Left forelimb (tissue), 1 donor: ENCODE measurements around the gene RFTN1.

Source experiments
- DNase-seq: peaks from one replicate; pipeline ENCODE4 v3.0.0-alpha.2; 2018; ENCODE audit warnings: low spot score

Gene RFTN1

DNA sequence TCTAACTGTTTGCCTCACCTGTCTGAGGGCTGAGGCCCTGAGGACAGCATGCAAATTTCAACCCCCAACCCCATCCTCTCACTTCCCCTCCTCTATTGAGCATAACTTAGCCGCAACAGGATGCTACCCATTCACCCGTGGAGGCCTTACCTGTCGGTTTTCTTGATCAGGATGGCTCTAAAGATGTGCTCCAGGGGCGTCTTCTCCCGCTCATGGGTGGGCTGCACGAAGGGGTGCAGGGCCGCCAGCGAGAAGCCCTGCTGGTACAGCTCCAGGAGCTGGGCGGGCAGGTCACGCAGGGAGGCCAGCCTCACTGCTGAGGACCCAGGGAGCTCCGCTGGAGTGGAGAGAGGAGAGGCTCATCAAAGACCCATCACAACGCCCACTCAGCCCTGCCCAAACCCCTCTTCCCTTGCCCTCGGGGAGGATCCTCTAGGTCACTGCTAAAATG lies 79.8 kb downstream of the RFTN1 start:
- DNase-seq = no peak

DNA sequence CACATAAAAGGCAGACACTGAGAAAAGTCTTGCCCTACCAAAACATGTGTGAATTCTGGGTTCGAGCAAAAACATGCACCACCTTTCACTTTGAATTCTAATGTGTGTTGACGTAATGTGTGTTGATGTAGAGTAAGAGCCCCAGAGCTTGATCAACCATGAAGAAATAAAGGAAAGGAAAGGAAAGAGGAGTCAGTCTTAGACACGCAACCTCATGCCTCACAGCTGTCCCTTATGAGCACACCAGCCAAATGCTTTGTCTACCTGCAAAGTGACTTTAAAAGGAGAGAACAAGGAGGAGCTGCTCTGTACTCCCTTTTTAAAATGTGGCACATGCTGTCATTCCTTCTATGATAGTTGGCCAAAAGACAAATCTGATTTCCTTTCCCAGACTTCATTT lies 80.8 kb downstream of the RFTN1 start:
- no peak for DNase-seq

DNA sequence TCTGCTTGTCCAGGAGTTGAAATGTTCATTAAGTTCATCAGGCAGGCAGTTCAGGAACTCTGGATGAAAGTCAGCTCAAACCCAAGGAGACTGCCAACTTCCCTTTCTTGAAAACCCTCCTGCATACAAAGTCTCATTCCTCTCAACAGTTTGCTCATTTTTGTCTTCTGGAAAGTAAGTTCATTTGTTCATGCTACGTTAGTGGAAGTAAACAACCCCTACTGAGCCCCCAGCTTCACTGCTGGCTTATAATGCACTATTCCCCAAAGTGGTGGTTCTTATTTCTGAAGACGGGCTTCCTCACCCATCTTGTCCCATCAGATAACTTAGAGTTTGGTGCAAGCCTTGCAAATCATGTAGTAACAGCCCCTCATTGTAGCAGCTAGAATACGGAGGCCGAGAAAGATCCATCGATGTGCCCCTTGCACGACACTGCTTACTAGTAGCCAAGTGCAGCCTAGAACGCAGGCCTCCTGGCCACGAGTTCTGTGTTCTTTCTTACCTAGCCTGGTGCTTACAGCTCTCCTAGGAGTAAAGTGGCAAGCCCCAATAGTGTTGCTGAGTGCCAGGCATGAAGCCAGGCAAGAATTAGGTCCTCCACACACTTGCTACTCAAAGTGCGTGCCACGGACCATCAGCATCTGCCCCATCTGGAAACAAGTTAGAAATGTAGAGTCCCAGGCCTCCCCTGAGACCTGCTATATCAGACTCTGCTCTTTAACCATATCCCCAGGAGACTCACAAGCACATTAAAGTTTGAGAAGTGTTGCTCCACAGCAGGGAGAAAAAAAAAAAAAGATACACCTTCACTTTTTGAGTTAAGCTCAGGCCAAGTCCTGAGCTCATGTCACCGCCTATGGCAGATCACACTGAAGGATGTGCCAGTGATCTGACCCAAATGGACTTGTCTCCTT lies 82.5 kb downstream of the RFTN1 start:
- no peak for DNase-seq

DNA sequence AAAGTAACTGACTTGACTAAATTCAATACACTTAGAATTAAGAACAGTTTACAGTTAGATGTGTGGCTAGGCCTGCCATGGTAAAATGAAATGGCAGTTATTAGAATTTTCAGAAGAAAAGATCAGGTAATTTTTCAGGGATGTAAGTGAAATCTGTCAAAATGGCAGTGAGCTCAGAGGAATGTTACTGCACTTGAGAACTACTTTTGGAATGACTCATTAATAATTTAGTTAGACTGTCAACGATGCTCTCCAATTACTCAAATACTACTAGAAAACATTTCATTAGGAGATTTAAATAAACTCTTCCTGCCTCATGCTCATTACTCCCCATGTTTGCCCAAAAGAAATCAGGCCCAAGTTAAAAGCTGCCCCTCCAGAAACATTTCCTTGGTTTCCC lies 84.4 kb downstream of the RFTN1 start:
- DNase-seq = no peak

DNA sequence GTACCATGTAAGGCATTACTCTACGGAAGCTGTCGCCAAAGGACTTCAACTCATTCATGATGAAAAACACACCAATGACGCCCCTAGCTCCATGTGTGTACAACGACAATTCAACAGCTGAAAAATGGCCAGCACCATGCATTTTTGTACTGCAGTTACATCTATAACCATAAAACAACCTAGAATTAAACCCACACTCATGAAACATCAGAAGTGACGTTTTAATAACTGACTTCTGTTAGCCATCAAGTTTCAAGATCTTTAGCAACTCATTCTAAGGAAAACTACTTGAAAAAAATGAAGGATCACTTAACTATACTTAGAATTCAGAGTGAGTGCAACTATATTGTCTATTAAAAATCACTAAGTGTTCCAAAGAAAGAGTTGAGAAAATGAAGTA lies 84.9 kb downstream of the RFTN1 start:
- no peak for DNase-seq

DNA sequence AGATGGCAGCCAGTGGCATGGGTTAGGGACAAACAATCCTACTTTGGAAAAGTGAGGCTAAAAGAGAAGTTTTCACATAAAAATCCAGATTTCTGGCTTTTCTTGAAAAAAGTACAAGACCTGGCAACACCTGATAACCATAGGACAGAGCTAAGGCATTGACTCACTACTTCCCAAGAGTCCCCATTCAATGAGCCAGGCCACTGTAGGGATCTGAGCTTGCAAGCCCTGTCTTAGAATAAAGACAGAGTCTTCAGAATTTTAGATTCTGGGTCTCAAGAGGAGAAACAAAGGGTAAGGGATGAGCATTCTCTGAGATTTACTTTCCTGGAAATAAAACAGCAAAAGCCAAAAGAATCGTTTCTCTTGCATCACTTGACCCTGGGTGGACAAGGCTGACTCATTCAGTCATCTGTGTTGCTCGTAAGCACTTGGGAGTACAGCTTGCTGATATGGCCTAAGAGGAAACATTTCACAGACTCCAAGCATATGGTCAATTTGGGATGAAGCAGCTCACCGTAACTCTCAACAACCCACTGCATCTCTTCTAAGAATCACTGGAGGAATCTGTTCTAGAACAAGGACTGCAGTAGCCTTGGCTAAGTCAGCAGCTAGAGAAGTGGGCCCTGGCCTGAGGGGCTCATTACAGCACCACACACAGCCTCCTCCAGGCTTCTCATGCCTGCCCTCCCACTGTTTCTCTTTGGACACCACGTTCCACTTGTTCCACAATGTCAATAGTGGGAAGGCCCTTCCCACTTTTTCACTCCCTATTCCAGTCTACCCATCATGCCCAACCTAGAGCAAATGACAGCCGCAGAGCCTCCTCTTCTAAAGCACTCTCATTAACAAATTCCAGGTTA lies 86.2 kb downstream of the RFTN1 start:
- no peak for DNase-seq

DNA sequence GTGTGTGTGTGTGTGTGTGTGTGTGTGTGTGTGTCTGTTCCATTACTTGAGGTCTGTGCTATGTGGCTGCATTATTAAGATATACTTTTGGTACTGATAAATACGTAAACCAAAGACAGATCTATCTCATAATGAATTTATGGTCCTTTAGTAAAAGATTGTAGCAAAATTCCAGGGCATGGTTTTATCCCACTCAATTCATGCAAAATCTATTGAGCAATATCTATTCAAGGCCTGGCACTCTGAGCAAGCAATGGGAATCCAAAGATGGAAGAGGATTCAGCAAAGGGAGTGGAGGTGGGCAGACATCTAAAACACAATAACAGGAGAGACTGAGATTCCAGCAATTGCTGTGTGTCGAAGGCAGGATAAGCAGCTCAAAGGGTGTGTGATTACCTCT lies 86.8 kb downstream of the RFTN1 start:
- DNase-seq = no peak

DNA sequence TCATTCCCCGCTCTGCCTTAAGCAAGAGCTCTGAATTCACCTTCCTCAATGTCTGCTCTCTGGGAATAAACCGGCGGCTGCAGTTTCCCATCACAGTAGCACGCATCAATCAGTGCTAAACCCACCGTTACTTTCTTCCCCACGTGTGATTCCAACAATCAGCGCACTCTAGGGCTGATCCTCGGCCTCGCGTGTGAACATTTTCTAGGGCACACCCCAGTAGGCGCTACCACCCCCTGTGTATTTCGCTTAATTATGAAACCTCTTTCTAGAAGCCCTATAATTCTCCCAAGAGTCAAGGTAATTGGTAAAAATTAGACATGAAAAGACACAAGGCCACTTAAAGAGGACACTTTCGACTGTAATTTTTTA lies 87.5 kb downstream of the RFTN1 start:
- no peak for DNase-seq

DNA sequence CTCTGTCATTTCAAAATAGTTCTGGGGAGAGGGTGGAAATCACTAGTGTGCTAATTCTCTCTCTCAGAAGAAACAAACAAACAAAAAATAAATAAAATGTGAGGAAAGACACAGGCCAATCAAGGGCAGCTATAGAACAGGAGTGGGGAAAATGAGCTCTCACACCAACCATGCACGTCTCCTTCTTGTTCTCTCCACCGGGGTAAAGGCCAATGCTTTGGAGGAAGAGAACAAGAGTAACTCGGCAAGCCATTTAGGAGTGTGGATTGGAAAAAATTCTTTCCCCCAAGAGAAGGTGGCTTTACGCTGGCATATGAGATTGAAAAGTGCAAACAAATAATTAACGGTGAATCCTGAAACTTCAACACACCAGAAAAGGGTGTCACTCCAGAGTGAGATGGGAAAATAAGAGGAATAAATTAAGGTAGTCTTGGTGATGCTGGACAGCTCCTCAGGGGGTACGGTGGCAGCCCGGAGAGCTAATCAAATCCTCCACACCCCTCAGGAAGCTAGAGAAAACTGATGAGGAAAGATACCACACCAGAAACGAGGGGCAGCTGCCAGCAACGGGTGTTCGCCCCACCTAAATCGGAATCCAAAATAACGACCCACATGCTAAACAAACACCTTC lies 88.0 kb downstream of the RFTN1 start:
- no peak for DNase-seq

DNA sequence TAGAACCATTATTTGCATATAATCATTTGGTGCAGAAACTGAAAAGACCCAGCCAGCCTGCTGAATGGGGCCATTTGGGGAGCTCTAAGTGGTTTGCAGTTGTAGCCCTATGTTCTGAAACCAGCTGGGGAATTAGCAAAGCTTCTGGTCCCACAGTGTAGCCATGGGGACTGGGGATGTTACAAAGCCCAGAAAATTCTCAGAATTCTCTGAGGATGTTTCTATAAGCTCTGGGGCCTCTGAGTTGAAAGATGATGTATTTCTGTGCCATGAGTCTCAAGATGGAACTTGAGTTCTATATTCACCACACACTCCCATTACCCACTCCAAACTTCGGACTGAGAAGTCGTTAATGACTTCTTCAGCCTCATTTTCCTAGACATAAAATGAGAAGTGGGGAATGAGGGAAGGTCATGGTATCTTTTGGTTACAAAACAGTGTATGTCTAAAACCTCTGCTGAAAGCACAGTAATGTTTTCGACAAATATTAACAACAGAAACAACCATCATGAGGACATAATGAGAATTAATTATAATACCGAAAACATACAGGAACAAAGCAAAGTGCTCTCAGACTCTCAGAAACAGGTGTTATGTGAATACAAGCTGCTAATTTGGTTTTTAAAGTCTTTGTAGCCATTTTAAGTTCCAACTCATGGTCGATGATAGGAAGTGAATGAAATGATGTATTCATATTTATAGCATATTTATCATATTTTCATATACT lies 89.4 kb downstream of the RFTN1 start:
- DNase-seq = no peak

DNA sequence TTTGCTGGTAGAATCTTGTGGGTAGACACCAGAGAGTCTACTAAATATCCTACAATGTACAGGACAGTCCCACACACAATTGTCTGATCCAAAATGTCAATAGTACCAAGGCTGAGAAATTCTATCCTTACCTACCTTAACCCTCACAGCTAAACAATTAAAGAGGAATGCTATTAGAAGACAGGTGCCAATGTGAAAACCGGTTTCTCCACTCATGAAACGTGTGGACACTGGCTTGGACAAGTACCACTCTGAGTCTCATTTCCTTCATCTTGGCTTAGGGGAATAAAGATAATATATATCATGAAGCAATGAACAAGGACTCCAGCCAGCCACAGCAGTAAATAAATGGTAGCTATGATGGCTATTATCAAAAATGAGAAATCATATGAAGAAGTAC lies 90.2 kb downstream of the RFTN1 start:
- no peak for DNase-seq

DNA sequence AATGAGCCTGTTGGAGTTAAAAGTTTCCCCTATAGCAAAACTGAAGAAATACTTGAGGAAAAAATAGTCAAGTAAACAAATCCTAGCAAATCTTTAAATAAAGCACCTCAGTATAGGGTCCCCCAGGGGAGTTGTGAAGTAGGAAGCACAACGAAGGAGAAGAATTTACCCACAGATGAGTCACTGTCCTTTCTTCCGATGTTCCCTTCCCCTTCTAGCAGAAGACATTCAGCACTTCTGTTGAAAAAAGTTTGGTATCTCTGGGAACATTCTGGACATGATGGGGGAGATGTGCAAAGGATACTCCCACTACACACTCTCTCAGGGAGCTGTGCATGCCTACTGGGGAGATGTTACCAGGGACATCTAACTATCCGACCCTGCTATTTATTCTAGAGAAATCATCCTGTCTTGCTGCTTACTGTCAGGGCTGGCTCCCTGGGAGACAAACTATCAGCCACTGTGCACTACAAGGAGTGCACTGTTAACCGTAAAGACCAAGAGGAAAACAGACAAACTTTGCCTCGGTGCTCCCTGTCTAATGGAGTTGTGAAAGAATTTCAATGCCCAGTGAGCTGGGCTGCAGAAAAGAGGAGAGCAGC lies 93.8 kb downstream of the RFTN1 start:
- no peak for DNase-seq

DNA sequence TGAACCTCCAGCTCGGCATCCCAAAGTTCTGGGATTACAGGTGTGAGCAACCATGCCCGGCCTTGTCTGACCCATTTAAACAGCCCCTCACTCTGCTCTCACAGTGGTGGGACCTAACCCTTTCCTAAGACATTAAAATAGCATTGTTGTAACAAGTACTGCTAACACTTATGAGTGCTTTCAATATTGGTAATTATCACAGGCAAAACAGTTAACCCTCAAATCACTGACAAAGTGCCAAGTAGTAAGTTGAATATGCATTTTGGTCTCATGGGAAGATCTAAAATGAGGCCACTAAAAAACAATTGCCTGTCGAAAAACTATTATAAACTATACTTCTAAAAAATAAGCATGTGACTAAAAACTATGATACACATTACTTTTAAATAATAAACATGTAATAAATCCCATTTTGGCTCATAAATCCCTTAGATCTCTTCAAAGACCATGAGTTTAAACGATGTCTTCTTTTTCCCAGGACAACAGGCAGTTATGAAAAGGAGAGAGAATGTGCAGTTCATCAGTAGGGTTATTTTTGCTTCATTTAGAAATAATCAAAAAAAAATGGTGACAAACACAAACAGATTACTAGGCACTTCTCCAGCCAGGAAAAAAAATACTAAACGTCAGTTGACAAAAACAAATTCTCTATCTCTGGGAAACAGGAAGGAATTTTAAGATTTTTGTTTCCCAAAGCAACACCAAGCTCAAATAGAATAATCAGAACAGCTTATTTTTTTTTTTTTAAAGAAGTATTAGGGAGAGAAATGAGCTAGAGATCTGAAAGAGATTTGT lies 95.4 kb downstream of the RFTN1 start:
- no peak for DNase-seq

DNA sequence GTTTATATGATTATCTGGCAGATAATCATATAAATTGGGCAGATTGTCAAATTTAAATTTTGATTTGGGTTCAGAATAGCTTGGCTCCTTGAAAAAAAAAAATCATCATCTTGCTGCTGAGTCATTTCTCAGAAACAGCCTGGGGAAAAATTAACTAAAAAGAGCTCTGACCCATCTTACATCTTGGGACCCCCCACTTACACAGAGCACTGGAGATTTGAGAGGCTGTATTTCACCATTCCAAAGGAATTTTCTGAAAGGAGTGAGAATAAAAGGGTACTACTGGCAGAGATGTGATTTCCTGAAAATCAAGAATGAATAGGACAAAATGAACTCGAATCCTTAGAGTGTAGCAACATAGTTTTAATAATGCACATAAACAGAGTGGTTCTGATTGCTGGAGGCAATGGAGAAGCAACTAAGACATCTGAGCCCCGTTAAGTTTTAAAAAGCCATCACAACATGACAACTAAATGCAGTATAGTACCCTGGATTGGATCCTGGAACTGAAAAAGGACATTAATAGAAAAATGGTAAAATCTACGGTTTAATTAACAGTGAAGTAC lies 97.5 kb downstream of the RFTN1 start:
- no peak for DNase-seq

DNA sequence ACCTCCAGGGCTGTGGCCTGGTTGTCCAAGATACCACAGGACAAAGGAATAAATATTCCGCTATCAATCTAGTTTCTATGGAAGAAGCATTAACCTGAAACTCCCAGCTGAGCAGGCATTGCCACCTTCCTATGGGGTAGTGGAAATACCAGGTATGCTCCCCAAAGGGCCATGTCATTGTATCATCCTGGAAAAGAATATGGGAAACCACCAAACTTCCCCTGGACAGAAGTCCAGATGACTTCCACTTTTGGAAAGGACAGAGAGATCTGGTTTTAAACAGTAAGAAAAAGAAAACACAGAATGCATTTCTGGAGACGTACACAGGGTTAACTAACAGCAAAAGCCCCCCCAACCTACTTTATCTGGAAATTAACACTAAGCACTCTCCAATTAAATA lies 100.2 kb downstream of the RFTN1 start:
- no peak for DNase-seq

DNA sequence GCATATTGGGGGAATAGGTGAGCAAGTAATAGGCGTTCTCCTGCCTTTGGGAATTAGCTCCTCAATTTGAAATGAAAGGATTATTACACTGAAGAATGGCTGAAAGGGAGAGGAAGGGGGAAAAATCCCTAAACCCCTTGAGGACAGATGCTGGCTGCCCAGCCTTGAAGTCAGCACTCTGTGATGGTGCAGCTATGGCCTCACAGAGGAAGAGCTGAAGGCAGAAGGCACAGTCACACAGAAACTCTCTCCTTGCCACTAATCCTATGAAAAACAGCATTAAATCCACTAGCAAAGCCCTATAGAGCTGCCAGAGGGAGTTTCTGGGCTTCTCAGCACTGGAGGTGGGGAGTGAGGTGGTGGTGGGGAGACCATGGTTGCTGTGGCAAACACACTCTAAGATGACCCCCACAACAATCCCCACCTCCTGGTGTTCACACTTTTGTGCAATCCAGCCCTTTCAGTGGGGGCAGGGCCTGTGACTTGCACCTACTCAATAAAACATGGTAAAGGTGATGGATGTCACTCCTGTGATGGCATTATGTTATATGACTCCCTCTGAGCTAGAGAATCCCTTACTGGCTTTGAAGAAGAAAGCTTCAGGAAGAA lies 101.2 kb downstream of the RFTN1 start:
- no peak for DNase-seq

DNA sequence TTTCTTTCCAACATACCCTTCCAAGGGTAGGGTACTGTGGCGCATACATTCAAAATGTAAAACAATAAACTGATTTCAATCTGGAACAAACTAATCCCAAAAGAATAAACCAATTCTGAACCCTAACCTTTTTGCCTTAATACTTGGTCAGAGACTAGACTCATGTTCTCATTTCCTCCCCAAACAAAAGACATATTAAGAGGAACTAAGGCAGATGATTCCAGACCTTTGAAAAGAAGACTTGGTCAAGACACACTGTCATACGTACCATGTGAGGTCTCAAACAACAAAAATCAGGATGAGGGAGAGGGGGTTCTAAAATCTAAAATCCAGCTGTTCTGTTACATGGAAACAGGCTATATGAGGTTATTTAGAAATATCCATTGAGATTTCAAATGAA lies 102.1 kb downstream of the RFTN1 start:
- DNase-seq = no peak

DNA sequence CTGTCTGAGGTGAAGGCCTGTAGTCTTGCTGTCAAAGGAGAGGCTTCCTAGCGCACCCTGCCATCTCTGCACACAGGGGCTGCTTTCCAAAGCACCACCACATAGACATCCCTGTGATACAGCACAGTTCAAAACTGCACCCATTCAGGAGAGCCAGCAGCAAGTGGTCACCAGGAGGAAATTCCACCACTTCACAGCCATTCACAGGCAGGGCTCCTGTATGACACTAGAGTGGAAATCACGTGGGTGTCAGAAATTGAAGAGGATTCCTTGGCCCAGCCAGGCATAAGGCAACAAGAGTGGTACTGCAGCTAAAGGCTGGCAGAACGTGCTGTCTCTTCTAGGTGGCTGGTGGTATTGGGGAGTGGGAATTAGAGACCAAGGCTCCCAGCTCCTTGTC lies 102.8 kb downstream of the RFTN1 start:
- DNase-seq = no peak

DNA sequence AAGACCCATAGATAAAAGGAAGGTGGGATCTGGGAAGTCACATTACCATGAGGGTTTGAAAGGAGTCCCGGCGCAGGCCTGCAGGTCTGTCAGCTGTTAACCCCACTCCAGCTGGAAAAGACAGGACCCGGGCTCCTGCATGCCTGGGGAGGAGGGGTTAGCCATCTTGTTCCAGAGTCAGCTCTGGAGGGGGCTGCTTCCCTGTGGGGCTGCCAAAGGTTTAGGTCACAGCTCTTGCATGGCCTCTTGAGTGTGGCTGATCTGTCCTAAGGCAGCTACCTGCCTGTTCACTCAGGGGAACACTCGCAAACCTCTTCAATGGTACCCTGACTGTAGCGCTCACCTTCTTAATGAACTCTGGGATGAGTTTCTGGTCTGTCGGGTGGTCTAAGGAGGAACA lies 104.5 kb downstream of the RFTN1 start:
- DNase-seq = no peak

DNA sequence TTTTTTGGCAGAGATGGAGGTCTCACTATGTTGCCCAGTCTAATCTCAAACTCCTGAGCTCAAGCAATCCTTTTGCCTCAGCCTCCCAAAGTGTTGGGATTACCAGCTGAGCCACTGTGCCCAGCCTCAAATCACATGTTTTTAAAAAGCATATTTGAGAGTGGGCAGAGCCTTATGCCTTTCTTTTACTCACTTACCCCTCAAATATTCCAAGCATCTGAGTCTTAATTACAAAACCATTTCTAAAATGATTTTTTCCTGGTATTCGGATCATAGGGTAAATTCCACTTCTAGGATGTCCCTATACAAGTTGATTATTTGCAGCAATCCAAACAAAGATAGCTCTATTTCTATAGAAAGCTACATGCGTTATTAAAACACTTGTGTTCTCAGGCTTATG lies 106.1 kb downstream of the RFTN1 start:
- no peak for DNase-seq
